ENCODE data around the gene USHBP1.
A peak's percentile ranks its signal among the peaks of the same experiment; 100 is the strongest.

The USHBP1 gene

DNA sequence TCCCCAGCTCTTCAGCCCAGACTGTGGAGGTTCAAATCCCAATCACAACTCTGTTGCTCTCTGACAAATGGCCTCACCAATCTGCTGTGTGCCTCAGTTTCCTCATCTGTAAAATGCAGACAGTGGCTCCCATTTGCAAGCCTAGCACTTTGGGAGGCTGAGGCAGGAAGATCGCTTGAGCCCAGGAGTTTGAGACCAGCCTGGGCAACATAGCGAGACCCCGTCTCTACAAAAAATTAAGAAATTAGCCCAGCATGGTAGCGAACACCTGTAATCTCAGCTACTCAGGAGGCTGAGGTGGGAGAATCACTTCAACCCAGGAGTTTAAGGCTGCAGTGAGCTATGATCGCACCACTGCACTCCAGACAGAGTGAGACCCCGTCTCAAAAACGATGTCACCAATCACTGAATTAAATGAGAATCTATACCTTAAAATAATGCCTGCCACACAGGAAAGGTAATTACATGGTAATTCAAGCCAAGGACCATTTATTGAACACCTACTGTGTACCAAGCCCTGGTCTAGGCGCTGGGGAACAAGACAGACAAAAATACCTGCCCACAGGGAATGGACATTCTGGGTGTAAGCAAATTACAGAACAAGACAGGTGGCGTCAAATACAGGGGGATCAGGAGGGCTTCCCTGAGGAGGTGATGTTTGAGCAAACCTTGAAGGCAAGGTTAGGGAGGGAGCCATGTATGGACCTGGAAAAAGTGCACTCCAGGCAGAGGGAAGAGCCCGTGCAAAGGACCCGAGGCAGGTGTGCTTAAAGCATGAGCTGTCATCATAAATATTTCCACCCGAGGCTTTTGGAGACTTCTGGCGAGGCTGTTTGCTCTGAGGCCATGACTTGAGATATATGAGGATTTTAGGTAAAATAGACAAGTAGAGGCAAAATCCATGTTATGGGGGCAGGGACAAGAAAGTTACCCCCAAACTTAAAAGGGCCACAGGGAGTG is 26.5 kb downstream of the USHBP1 start:
- no peak for DNase-seq (ENCODE audit: low read depth)

DNA sequence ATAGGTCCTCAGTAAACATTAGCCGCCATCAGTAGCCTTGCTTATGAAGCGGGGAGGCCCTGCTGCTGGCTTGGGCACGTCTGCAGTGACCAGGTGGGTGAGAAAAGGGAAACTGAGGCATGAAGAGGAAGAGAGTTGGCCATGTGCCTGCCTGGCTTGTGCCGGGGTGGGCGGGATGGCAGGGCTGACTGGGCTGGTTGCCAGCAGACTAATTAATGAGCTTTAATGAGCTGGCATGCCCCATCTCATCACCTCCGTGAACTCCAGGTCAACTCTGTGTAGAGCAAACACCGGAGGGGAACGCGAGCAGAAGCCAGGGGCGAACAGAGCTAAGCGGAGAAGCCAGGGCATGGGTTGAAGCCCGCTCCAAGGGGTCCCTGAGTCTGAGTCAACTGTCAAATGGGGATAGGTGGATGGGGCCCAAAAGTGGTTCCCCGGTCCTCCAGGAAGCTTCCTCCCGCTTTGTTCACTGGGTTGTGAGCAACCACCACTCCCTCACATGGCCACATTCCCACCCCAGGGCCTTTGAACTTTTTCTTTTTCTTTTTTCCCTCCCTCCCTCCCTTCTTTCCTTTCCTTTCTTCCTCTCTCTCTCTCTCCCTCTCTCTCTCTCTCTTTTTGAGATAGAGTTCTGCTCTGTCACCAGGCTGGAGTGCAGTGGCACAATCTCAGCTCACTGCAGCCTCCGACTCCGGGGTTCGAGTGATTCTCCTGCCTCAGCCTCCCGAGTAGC is 27.6 kb downstream of the USHBP1 start:
- DNase-seq (ENCODE audit: low read depth), result no peak

DNA sequence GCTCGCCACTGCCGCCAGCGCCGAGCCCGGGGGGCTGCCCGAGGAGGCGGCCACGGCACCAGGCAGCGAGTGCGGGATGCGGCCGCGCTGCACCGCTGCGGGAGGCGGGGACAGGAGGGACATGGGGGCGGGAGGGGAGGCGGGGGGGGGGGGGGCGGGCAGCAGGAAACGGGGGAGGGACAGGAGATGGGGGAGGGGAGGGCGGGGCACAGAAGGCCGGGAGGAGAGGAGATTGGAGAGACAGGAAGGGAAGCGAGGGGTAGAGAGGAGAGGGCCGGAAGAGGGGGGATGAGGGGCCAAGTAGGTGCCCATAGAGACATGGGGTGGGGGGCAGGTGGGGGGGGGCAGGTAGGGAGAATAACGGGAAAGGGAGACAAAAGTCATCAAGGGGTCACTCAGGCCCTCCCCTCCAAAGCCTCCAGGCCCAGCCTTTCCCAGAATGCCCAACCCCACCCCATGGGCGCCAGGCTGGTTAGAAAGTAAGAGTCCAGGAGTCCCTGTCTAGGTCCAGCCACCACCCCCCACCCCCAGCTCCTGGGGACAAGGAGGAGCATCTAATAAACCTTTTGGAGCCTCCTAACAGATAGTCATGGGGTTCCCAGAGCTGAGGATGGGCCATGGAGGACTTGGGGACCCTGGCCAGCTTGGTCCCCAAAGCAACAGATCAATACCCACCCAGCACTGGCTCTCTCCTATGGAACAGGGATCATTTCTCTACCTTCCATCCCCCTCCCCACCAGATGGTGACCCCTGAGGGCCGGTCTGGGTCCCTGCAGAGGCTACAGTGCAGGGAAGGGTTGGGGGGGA is 28.4 kb downstream of the USHBP1 start:
- no peak for DNase-seq (ENCODE audit: low read depth)

DNA sequence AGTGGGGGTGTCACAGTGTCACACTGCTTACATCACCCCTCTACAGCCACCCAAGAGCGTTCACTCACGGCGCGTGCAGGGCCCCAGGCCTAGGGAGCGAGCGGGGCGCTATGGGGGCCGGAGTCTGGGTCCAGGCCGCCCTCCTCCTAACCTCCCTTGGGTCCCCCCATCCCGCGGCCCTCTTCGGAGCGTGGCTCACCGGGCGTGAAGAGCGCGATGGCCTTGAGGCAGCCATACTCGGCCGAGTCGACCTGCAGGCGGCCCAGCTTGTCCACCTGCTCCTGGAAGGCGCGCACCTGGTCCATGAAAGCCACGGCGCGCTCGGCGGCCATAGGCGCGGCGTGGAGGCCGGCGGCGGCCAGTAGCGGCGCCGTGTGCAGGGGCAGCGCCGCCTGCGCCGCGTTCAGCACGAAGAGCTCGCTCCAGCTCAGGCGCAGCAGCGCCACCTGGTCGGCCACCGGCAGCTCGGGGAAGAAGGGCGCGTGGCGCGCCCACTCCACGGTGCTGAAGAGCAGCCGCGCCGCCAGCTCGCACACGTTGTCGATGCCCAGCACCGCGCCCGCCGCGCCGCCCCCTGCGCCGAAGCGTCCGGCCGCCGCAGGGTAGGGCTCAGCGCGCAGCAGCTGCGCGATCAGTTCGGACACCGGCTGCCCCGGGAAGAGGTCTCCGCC is 29.1 kb downstream of the USHBP1 start:
- DNase-seq (ENCODE audit: low read depth), result no peak

DNA sequence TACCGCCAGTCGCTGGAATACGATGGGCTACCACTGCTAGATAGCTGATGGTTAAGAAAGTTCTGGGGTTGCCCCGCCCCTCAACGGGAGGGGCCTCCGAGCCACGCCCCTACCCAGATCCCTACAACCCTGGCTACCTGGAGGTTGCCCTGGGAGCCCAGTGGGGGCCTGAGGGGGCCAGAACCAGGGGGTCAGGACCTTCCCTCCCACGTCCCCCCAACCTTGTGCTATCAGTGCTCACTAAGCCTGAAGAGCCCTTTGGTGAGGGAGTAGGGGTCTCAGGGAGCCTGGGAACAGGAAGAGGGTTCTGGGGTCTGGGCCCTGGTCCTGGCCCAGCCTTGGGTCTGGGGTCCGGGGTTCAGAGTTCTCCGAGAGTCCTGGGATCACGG is 29.6 kb downstream of the USHBP1 start:
- no peak for DNase-seq (ENCODE audit: low read depth)

DNA sequence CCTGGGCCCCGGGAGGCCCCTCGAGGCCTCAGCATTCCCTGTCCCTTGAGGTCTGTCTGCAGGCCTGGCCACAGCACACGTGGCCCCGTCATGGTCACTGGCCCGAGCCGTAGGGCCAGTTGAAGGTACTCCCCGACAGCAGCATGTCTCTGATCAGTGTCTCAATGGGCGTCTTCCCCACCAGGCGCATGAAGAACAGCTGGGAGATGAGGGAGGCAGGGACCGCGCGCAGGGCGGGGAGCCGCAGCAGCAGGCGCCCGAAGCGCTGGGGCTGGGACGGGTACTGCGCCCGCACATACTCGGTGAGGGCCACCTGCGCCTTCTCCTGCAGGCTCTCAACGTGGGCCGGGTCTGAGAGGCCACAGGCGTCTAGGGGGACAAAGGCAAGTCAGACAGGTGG is 32.3 kb downstream of the USHBP1 start:
- DNase-seq (ENCODE audit: low read depth), result no peak

DNA sequence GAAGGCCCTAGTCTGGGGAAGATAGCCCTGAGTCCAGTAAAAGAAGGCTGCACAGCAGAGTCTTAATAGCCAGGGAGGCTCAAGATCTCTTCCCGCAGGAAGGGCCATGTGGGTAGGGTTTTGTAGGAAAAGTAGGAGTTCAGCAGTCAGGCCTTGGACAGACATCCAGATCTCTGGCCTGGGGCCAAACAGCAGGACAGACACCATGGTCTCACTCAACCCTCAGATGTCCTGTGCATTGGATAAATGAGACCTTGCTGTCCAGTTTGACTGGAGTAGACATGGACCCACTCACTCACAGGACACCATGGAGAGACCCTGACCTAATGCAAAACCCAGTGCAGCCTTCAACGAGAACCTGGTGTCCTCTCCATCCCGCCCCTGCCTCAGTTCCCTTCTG is 34.7 kb downstream of the USHBP1 start:
- DNase-seq (ENCODE audit: low read depth), result no peak

DNA sequence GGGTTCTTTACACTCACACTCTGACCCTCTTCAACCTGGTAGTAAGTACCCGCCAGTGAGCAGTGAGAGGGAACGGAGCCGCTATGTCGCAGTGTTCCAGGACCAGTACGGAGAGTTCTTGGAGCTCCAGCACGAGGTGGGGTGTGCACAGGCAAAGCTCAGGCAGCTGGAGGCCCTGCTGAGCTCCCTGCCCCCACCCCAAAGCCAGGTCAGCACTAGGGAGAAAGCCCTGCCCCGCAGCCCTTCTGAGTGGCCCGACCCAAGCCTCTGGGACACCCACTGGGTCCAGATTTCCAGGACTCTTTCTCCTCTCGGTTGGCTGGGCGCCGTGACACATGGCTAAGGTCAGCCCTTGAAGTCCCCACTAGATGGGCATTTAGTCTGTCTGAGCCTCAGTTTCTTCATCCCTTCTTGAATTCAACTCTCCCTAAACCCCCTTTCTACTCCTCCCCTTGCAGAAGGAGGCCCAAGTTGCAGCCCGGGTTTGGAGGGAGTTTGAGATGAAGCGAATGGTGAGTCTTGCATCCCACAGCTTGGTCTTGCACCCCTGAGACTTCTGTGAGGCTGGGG is 36.7 kb downstream of the USHBP1 start:
- no peak for DNase-seq (ENCODE audit: low read depth)

DNA sequence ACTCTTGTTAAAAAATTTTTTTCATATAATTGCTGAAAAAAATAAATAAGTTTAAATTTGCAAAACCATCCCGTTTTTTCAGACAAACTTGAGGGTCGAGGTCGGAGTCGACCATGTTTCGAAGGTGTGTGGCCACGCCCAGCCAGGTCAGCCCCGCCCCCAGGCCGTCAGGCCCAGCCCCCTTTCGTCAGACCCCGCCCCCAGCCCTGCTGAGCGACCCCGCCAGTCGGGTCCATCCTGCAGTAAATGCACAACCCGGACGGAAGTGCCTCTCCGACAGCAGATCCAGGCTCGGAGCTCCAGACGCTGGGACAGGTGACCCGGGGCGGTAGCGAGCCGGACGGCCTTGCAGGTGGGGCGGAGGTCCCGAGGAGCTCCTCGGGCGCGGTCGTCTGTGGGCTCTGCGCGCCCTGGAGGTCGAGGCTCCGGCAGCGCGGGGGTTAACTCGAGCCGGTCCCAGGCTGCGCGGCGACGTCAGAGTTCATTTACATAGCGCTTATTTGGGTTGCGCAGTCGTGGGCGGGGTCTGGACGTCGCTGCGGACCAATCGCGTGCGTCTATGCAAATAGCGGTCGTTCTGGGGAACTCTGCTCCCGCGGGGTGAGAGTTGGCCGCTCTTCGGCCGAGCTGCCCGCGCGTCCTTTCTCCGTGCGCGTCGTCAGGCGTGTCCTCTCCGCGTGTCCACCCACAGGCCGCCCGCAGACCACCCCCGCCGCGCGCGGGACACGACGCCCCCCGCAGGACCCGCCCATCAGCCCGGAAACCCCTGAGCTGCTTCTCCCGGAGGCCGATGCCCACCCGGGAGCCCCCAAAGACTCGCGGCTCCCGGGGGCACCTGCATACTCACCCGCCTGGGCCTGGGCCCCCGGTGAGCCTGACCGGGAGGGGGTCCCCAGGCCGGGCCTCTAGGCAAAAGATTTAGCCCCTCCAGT is 38.3 kb downstream of the USHBP1 start, which contains the start of gene OCEL1:
TSS of gene OCEL1 (plus strand) at position 225 of the 932 bp plus-strand sequence. CDS start at position 247, 22 bp downstream.
- peak; percentile 81 for DNase-seq (ENCODE audit: low read depth)

DNA sequence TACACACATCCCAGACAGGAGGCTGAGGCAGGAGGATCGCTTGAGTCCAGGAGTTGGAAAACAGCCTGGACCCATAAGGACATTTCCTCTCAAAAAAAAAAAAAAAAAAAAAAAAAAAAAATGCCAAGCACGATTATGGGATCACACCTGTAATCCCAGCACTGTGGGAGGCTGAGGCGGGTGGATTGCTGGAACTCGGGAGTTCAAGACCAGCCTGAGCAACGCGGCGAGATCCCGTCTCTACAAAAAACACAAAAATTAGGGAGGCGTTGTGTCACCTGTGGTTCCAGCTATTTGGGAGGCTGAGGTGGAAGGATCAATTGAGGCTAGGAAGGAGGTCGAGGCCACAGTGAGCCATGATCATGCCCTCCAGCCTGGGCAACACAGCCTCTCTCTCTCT is 39.5 kb downstream of the USHBP1 start:
- no peak for DNase-seq (ENCODE audit: low read depth)

DNA sequence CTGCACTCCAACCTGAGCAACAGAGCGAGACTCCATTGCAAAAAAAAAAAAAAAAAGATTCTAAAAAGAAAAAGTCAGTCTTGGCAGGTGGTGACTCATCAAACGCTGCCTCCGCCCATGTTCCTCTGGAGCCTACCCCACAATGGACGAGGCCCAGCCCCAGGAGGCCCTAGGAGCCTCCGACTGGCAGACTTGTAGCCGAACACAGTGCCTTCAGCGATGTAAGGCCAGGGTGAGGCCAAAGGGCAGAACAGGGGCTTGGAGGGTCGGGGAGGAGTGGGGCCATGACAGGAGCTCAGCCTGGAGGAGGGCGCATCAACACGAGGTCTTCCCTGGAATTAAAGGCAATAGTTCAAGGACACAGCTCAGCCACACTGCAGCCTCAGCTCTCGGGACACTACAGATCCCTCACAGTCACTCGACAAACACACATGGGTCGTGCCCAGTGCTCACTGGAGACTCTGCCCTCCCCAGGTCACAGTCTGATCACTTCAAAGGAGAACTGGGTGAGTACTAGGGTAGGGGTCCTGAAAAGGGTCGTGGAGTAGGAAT is 44.3 kb downstream of the USHBP1 start:
- DNase-seq (ENCODE audit: low read depth), result no peak

DNA sequence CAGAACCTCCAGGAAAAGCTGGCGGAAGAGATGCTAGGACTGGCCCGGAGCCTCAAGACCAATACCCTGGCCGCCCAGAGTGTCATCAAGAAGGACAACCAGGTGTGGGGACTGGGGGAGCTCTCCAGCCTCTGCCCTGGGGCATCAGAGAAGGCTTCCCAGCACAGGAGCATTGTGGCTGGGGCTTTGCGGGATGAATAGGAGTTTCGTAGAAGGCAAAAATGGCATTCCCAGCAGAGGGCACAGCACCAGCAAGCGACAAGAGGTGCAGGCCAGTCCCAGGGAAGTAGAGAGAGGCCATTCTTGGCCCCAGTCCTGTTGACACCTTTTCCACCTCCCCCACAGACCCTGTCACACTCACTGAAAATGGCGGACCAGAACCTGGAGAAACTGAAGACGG is 45.3 kb downstream of the USHBP1 start:
- no peak for DNase-seq (ENCODE audit: low read depth)

DNA sequence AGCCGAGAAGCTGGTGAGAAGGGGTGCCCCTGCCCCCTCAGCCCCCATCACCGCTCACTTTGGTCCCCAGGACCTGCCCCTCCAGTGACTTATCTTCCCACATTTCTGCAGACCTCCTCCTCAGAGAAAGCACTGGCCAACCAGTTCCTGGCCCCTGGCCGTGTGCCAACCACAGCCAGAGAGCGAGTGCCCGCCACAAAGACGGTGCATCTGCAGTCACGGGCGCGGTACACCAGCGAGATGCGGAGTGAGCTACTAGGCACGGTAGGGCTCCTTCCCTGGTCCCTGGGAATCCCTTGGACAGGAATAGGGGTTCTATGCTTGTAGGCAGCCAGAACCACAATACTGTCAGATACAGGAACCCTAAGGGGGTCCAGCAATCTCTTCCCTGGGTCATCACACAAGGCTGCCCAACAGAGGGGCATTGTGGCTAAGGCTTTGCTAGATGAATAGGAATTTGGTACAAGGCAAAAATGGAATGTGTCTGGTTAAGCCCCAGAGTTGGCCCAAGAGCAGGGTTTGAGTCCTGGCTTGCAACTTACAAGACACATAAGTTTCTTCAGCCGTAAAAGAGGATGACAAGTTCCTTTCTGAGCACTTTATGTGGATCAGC is 48.4 kb downstream of the USHBP1 start:
- DNase-seq (ENCODE audit: low read depth), result no peak

DNA sequence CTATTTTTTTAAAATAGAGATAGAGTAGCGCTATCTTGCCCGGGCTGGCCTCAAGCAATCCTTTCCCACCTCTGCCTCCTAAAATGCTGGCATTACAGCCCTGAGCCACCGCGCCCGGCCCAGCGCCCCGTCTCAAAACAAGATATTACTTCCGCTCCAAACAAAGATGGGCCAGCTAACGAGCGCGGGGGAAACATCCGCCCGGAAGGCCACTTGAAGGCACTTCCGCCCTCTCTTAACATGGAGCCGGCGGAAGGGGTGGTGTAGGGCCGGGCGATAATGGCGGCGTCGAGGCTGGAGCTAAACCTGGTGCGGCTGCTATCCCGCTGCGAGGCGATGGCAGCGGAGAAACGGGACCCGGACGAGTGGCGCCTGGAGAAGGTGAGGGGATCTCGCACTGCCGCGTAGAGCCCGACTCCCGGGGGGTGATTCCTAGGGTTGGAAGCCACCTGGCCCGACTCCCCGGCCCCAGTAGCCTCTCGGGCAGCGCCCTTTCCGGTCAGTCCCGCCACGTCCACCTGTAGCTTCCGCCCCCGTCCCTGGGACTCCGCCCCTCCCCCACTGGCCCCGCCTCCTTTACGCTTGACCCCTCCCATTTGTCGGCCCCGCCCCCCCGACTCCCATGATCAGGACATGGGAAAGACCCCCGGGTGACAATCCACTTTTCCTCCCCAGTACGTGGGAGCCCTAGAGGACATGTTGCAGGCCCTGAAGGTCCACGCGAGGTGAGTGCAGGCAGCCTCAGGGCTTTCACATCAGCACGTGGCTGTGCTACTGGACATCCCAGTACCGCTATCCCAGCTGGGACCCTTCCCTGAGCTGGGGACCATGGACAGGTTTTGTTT is 49.2 kb downstream of the USHBP1 start, which contains the start of gene USE1:
TSS of gene USE1 (plus strand) at position 231 of the 845 bp plus-strand sequence. CDS start at position 280, 49 bp downstream.
- DNase-seq (ENCODE audit: low read depth), result no peak

DNA sequence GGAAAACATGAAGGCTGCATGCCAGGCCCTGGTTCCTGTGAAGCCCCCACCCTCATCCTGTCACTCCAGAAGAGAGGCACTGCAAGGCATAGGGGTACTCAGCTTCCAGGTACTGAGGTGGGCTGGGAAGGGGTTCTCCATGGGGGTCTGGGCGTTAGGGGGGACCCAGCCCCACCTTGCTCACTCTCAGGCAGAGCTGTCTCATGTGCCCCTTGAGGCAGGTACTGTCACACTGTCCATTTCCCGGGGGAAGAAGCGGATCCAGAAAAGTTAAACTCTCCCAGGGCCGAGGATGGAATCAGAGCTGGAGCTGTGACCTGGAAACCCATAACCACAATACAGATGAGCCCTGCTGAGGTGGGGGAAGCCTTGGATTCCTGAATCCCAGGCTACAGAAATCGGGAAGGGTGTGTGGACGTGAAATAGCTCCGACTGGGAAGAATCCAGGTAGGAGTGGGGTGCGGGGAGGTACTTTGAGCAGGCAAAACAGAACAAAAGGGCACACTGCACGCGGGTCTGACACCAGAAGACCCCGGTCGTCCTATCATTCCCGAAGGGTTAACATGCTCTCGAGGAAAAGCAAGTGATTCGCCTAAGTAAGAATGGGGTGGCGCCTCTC is 49.9 kb downstream of the USHBP1 start:
- DNase-seq (ENCODE audit: low read depth), result no peak

DNA sequence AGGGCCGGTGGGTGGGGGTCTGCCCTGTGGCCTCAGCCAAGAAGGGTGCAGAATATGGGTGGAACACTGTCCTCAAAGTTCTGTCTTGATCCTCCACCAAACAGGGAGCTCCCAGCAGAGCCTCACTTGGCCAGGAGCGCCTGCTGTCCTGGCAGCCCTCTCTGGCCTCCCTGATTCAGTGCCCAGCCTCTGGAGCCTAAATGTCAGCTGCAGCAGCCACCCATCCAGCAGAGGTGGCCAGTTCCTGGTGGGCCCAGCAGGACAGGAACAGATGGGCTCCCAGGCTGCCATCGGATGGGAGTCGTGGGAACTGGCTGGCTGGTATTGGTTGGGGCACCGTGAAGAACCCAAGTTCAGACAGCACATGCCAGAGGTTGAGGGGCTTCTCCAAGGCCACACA is 51.2 kb downstream of the USHBP1 start:
- no peak for DNase-seq (ENCODE audit: low read depth)

DNA sequence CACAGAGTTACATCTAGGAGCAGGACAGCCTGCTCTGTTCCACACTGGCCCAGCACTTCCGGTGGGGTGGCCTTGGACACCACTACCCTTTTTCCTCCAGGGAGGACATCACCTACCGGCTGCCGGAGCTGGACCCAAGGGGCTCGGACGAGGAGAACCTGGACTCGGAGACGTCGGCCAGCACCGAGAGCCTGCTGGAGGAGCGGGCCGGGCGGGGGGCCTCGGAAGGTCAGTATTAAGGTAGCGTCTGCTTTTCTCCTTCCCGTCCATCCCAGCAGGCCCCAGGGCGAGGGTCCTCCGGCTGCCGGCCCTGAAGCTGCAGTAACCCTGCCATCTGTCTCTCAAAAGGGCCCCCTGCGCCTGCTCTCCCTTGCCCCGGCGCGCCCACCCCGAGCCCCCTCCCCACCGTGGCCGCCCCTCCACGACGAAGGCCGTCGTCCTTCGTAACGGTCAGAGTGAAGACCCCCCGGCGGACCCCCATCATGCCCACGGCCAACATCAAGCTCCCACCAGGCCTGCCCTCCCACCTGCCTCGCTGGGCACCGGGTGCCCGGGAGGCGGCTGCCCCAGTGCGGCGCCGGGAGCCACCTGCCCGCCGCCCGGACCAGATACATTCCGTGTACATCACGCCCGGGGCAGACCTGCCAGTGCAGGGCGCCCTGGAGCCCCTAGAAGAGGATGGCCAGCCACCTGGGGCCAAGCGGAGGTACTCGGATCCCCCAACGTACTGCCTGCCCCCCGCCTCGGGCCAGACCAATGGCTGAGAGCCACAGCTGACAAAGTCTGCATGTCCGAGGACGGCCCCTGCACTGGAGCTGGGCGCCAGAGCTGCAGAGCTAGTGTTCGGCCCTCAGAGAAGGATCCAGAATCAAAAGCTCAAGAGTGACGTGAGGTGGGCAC is 52.7 kb downstream of the USHBP1 start:
- DNase-seq (ENCODE audit: low read depth), result no peak
